Central memory CD8-positive, alpha-beta T cell (primary cell): ENCODE measurements around the gene RIMBP2.

Experiments
- ATAC-seq: fragments of 150-1000 bp; cut with Tn5 transposase; replicated peaks from 2 replicates; pipeline ENCODE4 v1.10.0; 2022; ENCODE audit warnings: mild to moderate bottlenecking, moderate FRiP score, moderate number of reproducible peaks; ENCODE audit not compliant: poor library complexity, severe bottlenecking; ENCODE audit errors: extremely low read depth
- DNase-seq, 2 donors: peaks; one replicate each; pipeline ENCODE4 v3.0.0; 2021; ENCODE audit warnings: low spot score in 2 of 2
- H3K27ac Mint-ChIP-seq: one replicate; pipeline ENCODE4 v1.8.0; 2022; ENCODE audit warnings: low read depth, mild to moderate bottlenecking, moderate library complexity, mixed read lengths
- H3K27me3 Mint-ChIP-seq: one replicate; pipeline ENCODE4 v1.8.0; 2022; ENCODE audit warnings: mixed read lengths
- H3K36me3 Mint-ChIP-seq: one replicate; pipeline ENCODE4 v1.8.0; 2022; ENCODE audit warnings: mild to moderate bottlenecking, moderate library complexity, mixed read lengths; ENCODE audit not compliant: insufficient read depth
- H3K4me1 Mint-ChIP-seq: one replicate; pipeline ENCODE4 v1.8.0; 2022; ENCODE audit warnings: mixed read lengths
- H3K4me3 Mint-ChIP-seq: one replicate; pipeline ENCODE4 v1.8.0; 2022; ENCODE audit warnings: mild to moderate bottlenecking, moderate library complexity, mixed read lengths
- H3K9me3 Mint-ChIP-seq: one replicate; pipeline ENCODE4 v1.8.0; 2022; ENCODE audit warnings: mixed read lengths

The RIMBP2 gene

DNA sequence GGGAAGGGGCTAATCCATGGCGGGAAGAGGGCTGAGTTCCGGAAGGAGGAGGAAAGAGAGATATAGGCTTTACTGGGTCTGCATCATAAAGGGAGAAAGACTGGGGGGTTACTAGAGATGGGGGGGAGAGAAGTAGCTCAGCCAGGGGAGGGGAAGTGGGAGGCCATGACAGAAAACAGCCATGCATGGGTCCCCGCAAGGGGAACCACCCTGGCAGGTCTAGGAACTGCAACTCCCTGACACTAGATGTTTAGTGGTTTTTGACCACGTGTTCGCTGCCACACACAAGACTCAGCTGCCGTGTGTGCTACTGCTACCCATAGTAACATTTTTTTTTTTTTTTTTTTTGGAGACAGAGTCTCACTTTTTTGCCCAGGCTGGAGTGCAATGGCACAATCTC is 145.0 kb downstream of the RIMBP2 start:
- Mint-ChIP-seq H3K27me3 (no peaks in the 10 kb centered on the region), H3K9me3 (peaks cover 3% of the 10 kb centered on the region), H3K27ac (no peak overlapping the region), H3K4me3 (no peak overlapping the region), H3K4me1 (no peaks in the 10 kb centered on the region), H3K36me3 (no peaks in the 10 kb centered on the region)
- ATAC-seq, result no peak
- no peak for DNase-seq

- ATAC-seq (no peak), DNase-seq (no peak)
- Mint-ChIP-seq H3K27me3 (peaks cover 1% of the 10 kb centered on the region), H3K4me1 (no peaks in the 10 kb centered on the region), H3K36me3 (no peaks in the 10 kb centered on the region), H3K9me3 (peaks cover 11% of the 10 kb centered on the region), H3K27ac (no peak overlapping the region), H3K4me3 (no peak overlapping the region)
Observed at GRCh38 chr12:130569521-130569920, 146.6 kb downstream of the RIMBP2 start.

GRCh38 chr12:130568501-130568900 is 147.6 kb downstream of the RIMBP2 start:
- Mint-ChIP-seq H3K4me3 (no peak overlapping the region), H3K36me3 (no peaks in the 10 kb centered on the region), H3K9me3 (peaks cover 20% of the 10 kb centered on the region), H3K27me3 (peaks cover 11% of the 10 kb centered on the region), H3K27ac (no peak overlapping the region), H3K4me1 (no peaks in the 10 kb centered on the region)
- ATAC-seq (no peak), DNase-seq (no peak)

DNA sequence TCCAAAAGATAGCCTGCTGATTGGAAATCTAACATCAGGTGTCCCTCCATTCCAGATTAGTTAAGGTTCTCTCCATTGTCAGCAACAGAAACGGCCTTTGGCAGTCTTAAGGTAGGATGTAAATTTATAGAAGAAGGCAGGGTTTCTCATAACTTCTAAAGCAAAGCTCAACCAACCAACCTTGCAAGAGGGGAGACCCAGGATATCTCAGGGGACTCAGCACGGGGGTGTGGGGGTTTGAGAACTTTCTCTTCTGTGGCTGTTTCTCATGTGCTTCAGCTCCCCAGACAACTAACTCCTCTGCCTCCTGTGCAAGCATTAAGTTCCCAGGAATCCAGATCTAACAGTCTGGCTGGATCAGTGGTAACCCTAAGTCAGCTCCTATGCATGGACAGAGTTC is 148.1 kb downstream of the RIMBP2 start:
- H3K9me3 Mint-ChIP-seq, result peaks cover 20% of the 10 kb centered on the region
- H3K36me3 Mint-ChIP-seq, result no peaks in the 10 kb centered on the region
- ATAC-seq (no peak), DNase-seq (no peak)
- no peak overlapping the region for H3K27ac Mint-ChIP-seq
- no peak overlapping the region for H3K4me3 Mint-ChIP-seq
- no peaks in the 10 kb centered on the region for H3K4me1 Mint-ChIP-seq
- H3K27me3 Mint-ChIP-seq, result peaks cover 11% of the 10 kb centered on the region

DNA sequence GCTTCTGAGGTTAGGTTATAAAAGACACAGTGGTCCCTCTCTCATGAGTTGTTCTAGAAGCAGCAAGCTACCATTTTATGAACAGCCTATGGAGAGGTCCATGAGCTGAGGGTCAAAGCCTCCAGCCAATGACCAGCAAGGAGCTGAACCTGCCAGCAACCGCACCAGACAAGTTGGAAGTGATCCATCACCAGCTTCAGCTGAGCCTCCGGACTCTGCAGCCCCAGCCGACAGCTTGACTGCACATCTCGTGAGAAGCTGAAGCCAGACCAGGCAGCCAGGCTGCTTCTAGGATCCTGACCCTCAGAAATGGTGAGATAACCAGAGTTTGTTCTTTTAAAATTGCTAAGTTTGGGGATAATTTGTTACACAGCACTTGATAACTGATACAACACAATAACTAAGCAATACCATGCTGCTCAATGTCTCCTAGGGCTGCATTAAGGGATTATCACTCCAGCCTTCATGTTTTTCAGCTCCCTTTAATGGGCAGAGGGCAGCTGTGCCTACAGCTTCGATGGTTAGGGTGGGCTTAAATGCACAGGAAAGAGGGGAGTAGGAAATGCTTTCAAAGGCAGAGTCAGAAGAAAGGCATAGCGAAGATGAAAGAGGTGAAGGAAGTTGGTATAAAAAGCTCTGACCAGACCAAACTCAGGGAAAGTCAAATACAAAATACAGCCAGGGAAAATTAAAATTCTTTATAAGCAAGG is 149.5 kb downstream of the RIMBP2 start:
- DNase-seq (no peak), ATAC-seq (no peak)
- H3K4me1 Mint-ChIP-seq, result no peaks in the 10 kb centered on the region
- H3K27me3 Mint-ChIP-seq, result peaks cover 11% of the 10 kb centered on the region
- peaks cover 20% of the 10 kb centered on the region for H3K9me3 Mint-ChIP-seq
- H3K36me3 Mint-ChIP-seq, result no peaks in the 10 kb centered on the region
- H3K27ac Mint-ChIP-seq, result no peak overlapping the region
- H3K4me3 Mint-ChIP-seq, result no peak overlapping the region

DNA sequence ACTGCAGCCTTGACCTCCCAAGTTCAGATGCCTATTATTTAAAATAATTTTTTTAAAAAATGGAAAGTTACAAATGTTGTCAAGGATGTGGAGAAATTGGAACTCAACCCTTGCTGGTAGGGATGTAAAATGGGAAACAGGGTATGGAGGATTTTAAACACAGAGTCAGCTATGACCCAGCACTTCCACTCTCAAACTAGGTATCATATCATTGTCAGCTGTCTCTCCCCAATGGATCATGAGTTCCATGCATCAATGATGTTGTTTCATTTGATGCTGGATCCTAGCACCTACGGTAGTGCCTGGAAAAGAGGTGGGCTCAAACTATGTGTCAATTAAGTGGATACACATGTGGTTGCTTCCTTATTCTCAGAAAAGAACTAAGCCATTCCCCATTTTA is 150.9 kb downstream of the RIMBP2 start:
- H3K27me3 Mint-ChIP-seq, result peaks cover 11% of the 10 kb centered on the region
- H3K27ac Mint-ChIP-seq, result no peak overlapping the region
- no peak overlapping the region for H3K4me3 Mint-ChIP-seq
- no peak for DNase-seq
- peaks cover 29% of the 10 kb centered on the region for H3K9me3 Mint-ChIP-seq
- H3K36me3 Mint-ChIP-seq, result no peaks in the 10 kb centered on the region
- ATAC-seq, result no peak
- no peaks in the 10 kb centered on the region for H3K4me1 Mint-ChIP-seq

GRCh38 chr12:130563323-130563722 is 152.8 kb downstream of the RIMBP2 start:
- peaks cover 29% of the 10 kb centered on the region for H3K9me3 Mint-ChIP-seq
- no peak for ATAC-seq
- no peak overlapping the region for H3K27ac Mint-ChIP-seq
- DNase-seq, result no peak
- no peaks in the 10 kb centered on the region for H3K4me1 Mint-ChIP-seq
- no peak overlapping the region for H3K4me3 Mint-ChIP-seq
- peaks cover 11% of the 10 kb centered on the region for H3K27me3 Mint-ChIP-seq
- H3K36me3 Mint-ChIP-seq, result no peaks in the 10 kb centered on the region

- H3K27ac Mint-ChIP-seq, result no peak overlapping the region
- no peak overlapping the region for H3K4me3 Mint-ChIP-seq
- H3K27me3 Mint-ChIP-seq, result peaks cover 11% of the 10 kb centered on the region
- H3K9me3 Mint-ChIP-seq, result peaks cover 29% of the 10 kb centered on the region
- no peaks in the 10 kb centered on the region for H3K4me1 Mint-ChIP-seq
- ATAC-seq (no peak), DNase-seq (no peak)
- no peaks in the 10 kb centered on the region for H3K36me3 Mint-ChIP-seq
Observed at GRCh38 chr12:130562716-130563115, 153.4 kb downstream of the RIMBP2 start.

DNA sequence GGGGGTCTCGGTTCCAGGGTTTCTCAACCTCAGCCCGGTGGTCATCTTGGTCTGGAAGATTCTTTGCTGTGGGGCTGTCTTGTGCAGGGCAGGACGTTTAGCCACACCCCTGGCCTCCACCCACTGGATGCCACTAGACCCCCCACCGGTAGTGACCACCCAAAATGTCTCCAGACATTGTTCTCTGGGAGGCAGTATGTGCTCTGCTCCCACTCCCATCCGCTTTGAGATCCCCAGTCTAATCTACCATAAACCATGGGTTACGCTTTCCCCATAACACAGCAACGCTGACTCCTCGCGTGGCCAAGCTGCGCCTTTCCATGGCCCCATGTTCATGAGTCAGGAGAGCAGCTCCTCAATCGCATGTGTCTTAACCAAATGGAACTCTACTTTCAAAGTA is 155.8 kb downstream of the RIMBP2 start:
- Mint-ChIP-seq H3K27ac (no peak overlapping the region), H3K4me1 (no peaks in the 10 kb centered on the region), H3K36me3 (no peaks in the 10 kb centered on the region), H3K4me3 (no peak overlapping the region), H3K27me3 (peaks cover 24% of the 10 kb centered on the region), H3K9me3 (peaks cover 19% of the 10 kb centered on the region)
- DNase-seq (no peak), ATAC-seq (no peak)

GRCh38 chr12:130559806-130560205 is 156.3 kb downstream of the RIMBP2 start:
- DNase-seq (no peak), ATAC-seq (no peak)
- Mint-ChIP-seq H3K36me3 (no peaks in the 10 kb centered on the region), H3K4me3 (no peak overlapping the region), H3K27me3 (peaks cover 24% of the 10 kb centered on the region), H3K27ac (no peak overlapping the region), H3K4me1 (no peaks in the 10 kb centered on the region), H3K9me3 (peaks cover 18% of the 10 kb centered on the region)

DNA sequence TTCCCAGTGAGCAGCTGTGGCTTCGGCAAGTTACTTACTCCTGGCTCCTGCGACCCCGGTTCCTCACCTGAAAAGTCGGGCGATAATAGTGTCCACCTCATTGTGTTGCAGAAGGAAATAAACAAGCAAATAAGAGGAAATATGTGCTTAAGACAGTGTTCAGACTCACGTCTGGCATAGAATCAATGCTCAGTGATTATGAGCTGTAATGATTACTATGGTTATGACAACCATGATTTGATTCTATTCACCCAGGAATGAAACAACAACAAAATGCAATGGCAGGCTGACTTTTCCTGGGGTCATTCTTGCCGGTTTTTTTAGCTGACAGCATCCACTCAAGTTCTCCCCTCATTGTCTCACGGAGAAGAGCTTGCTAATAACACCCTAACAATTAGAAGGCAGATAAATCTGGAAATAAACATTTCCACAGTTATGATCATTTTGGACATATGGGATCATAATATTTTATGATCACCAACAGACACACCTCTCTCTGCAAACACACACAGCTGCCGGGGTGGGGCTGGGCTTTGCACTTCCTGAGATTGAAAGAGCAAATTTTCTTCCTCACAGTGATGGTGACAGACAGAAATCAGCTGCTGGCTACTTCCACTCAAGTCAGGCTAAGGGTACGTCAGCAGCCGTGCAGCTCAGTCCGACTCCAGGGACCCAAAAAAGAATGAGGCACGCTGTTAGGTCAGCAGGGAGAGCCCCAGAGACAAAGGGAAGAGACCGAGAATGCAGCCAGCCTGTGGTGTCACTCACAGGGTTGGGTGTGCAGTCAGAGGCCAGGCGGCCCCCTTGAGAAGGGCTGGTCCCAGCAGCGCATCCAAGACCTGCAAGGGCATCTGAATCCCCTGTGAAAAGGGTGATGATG is 158.0 kb downstream of the RIMBP2 start:
- H3K27ac Mint-ChIP-seq, result no peak overlapping the region
- no peak overlapping the region for H3K4me3 Mint-ChIP-seq
- peaks cover 23% of the 10 kb centered on the region for H3K27me3 Mint-ChIP-seq
- ATAC-seq (no peak), DNase-seq (no peak)
- H3K9me3 Mint-ChIP-seq, result peaks cover 9% of the 10 kb centered on the region
- no peaks in the 10 kb centered on the region for H3K4me1 Mint-ChIP-seq
- H3K36me3 Mint-ChIP-seq, result no peaks in the 10 kb centered on the region

GRCh38 chr12:130557201-130557600 is 158.9 kb downstream of the RIMBP2 start:
- Mint-ChIP-seq H3K9me3 (peaks cover 9% of the 10 kb centered on the region), H3K4me1 (no peaks in the 10 kb centered on the region), H3K27me3 (peaks cover 23% of the 10 kb centered on the region), H3K36me3 (no peaks in the 10 kb centered on the region), H3K4me3 (no peak overlapping the region), H3K27ac (no peak overlapping the region)
- DNase-seq (no peak), ATAC-seq (no peak)

GRCh38 chr12:130556486-130557055 is 159.5 kb downstream of the RIMBP2 start:
- no peak for ATAC-seq
- peaks cover 23% of the 10 kb centered on the region for H3K27me3 Mint-ChIP-seq
- H3K36me3 Mint-ChIP-seq, result peaks cover 3% of the 10 kb centered on the region
- H3K4me3 Mint-ChIP-seq, result no peak overlapping the region
- H3K4me1 Mint-ChIP-seq, result no peaks in the 10 kb centered on the region
- DNase-seq, result no peak
- no peak overlapping the region for H3K27ac Mint-ChIP-seq
- H3K9me3 Mint-ChIP-seq, result peaks cover 14% of the 10 kb centered on the region
